ENCODE results near the gene YAF2. TPM values are rescaled to one million over a fixed set of nuclear protein-coding genes. Genes with fewer than 3 reads are reported as not detected.

The YAF2 gene
- total RNA-seq, 3 donors from 2014 or later = 19.0 to 37.8 (median 22.2) TPM

GRCh38 chr12:42277396-42278127 is 39.5 kb upstream of the YAF2 start:
- Histone ChIP-seq H3K4me3 (no peak overlapping the region), H3K4me1 (ENCODE audit: low read depth) (no peaks in the 10 kb centered on the region), H3K36me3 (ENCODE audit: low read depth) (no peaks in the 10 kb centered on the region), H3K9me3 (no peaks in the 10 kb centered on the region)
- TF ChIP-seq, protein P1, sequence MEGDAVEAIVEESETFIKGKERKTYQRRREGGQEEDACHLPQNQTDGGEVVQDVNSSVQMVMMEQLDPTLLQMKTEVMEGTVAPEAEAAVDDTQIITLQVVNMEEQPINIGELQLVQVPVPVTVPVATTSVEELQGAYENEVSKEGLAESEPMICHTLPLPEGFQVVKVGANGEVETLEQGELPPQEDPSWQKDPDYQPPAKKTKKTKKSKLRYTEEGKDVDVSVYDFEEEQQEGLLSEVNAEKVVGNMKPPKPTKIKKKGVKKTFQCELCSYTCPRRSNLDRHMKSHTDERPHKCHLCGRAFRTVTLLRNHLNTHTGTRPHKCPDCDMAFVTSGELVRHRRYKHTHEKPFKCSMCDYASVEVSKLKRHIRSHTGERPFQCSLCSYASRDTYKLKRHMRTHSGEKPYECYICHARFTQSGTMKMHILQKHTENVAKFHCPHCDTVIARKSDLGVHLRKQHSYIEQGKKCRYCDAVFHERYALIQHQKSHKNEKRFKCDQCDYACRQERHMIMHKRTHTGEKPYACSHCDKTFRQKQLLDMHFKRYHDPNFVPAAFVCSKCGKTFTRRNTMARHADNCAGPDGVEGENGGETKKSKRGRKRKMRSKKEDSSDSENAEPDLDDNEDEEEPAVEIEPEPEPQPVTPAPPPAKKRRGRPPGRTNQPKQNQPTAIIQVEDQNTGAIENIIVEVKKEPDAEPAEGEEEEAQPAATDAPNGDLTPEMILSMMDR (IDR thresholded peaks at IDR 0.05) = no peak
- ATAC-seq (no peak), DNase-seq (no peak)
- intact Hi-C loops (cut with DNase I, micrococcal nuclease) = no loop called here

DNA sequence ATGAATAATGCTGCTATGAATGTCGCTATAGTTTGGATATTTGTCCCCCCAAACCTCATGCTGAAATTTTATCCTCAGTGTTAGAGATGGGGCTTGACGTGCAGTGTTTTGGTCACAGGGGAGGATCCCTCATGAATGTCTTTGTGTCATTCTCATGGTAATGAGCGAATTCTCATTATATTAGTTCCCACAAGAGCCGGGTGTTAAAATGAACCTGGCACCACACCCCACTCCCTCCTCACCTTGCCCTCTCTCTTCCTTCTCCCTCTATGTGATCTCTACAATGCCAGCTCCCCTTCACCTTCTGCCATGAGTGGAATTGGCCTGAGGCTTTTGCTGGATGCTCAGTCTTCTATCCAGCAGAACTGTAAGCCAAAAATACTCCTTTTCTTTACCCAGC is 37.5 kb upstream of the YAF2 start:
- H3K4me1 ChIP-seq (ENCODE audit: low read depth) = no peaks in the 10 kb centered on the region
- TF ChIP-seq, protein P1 (IDR thresholded peaks at IDR 0.05) = no peak
- no peak for DNase-seq
- no peak for ATAC-seq
- no peak overlapping the region for H3K4me3 ChIP-seq
- no peaks in the 10 kb centered on the region for H3K36me3 ChIP-seq (ENCODE audit: low read depth)
- no peaks in the 10 kb centered on the region for H3K9me3 ChIP-seq
- intact Hi-C loops (cut with DNase I, micrococcal nuclease) = no loop called here

DNA sequence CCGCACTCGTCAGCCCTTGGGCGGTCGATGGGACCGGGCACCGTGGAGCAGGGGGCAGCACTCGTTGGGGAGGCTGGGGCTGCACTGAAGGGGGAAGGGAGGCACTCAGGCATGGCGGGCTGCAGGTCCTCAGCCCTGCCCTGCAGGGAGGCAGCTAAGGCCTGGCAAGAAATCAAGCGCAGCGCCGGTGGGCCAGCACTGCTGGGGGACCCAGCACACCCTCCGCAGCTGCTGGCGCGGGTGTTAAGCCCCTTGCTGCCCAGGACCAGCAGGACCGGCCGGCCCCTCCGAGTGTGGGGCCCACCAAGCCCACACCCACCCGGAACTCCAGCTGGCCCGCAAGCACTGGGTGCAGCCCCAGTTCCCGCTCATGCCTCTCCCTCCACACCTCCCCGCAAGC is 35.7 kb upstream of the YAF2 start:
- H3K4me3 ChIP-seq = no peak overlapping the region
- TF ChIP-seq, protein P1 (IDR thresholded peaks at IDR 0.05) = no peak
- H3K36me3 ChIP-seq (ENCODE audit: low read depth) = no peaks in the 10 kb centered on the region
- H3K4me1 ChIP-seq (ENCODE audit: low read depth) = no peaks in the 10 kb centered on the region
- H3K9me3 ChIP-seq = no peaks in the 10 kb centered on the region
- ATAC-seq = no peak
- DNase-seq = no peak
- intact Hi-C loops (cut with DNase I, micrococcal nuclease) = no loop called here

DNA sequence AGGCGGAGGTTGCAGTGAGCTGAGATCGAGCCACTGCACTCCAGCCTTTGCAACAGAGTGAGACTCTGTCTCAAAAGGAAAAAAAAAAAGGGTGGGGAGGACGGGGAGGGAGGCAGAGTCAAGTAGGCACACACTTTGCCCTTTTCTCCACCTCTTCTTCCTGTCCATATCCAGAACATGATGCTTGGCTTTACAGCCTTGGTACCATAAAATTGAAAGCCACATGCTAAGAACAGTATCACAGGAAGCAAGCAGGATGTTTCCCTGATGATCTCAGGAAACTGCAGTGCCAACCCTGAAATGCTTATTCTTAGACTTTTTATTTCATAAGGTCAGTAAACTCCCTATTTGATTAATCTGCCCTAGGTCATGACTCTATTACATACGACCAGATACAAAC is 32.5 kb upstream of the YAF2 start:
- DNase-seq (no peak), ATAC-seq (peak; percentile 21)
- no peaks in the 10 kb centered on the region for H3K36me3 ChIP-seq (ENCODE audit: low read depth)
- TF ChIP-seq, protein P1 (IDR thresholded peaks at IDR 0.05) = no peak
- no peaks in the 10 kb centered on the region for H3K4me1 ChIP-seq (ENCODE audit: low read depth)
- no peaks in the 10 kb centered on the region for H3K9me3 ChIP-seq
- intact Hi-C loops (cut with DNase I, micrococcal nuclease) = no loop called here
- H3K4me3 ChIP-seq = no peak overlapping the region

- no peaks in the 10 kb centered on the region for H3K9me3 ChIP-seq
- intact Hi-C loops (cut with DNase I, micrococcal nuclease) = no loop called here
- no peak for ATAC-seq
- TF ChIP-seq, protein P1 (IDR thresholded peaks at IDR 0.05) = no peak
- no peaks in the 10 kb centered on the region for H3K4me1 ChIP-seq (ENCODE audit: low read depth)
- no peak for DNase-seq
- H3K4me3 ChIP-seq = no peak overlapping the region
- no peaks in the 10 kb centered on the region for H3K36me3 ChIP-seq (ENCODE audit: low read depth)
Measured at GRCh38 chr12:42267413-42268190, 29.6 kb upstream of the YAF2 start.
